Measurements from ENCODE around the gene MCM3.

MCM3 gene

DNA sequence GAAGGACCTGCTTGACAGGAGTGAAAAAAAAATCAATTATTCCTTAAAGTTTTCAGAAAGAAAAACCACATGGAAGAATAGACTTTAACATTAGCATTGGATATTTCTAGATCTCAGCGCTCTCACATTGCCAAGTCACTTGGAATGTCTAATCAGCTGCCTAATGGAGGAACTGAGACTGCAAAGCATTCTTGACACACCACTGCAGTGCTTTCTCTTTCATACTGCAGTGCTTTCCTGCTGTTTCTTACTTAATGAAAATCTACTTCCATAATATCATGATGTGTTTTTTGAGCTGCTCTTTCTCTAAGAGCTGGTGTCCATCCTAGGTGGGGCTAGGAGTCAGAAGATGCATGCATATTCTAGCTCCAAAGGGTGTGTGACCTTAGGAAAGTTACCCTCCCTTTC lies 20.4 kb upstream of the MCM3 start:
- in situ Hi-C loops (cut with HindIII; ENCODE audit: low sequenced_read_pairs): no loop called here

DNA sequence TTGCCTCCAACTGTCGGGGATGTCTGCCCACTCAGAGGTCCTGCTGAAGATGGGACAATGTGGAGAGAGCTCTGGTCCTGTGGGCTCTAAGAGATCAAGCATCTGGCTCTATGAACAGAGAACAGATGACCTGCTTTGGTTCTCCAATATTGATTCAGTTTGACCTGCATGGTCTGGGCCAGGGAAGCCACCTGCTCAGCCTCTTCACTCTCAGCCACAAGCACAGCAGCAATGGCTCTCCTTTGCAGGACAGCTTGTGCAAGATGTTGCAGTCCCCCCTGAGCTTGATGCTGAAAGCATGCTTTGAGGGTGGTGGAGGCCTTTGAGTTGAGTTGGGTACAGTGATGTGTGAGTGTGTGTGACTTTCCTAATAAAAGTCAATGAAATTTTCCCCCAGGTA lies 18.6 kb upstream of the MCM3 start:
- in situ Hi-C loops (cut with HindIII; ENCODE audit: low sequenced_read_pairs): no loop called here

DNA sequence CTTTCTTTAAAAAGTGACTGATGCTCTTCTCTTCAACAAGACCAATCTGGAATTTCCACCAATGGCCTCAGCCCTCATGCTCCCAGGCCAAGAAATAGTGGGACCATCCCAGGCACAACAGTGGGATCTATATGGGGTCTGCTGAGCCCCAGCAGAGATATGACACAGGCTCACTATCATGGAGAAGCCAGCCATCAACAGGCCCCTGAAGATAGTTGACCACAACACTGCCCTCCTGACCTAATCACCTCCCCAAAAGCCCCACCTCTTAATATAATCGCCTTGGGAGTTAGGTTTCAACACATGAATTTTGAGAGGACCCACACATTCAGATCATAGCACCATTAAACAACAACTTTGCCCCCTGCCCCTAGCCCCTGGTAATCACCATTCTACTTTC lies 16.8 kb upstream of the MCM3 start:
- in situ Hi-C loops (cut with HindIII; ENCODE audit: low sequenced_read_pairs): no loop called here

GRCh38 chr6:52300489-52300931 lies 16.0 kb upstream of the MCM3 start:
- in situ Hi-C loops (cut with HindIII; ENCODE audit: low sequenced_read_pairs): no loop called here

- in situ Hi-C loops (cut with HindIII; ENCODE audit: low sequenced_read_pairs): no loop called here
Observed at GRCh38 chr6:52299653-52300052, 15.1 kb upstream of the MCM3 start.

- in situ Hi-C loops (cut with HindIII; ENCODE audit: low sequenced_read_pairs): no loop called here
Observed at GRCh38 chr6:52297433-52297832, 12.9 kb upstream of the MCM3 start.

DNA sequence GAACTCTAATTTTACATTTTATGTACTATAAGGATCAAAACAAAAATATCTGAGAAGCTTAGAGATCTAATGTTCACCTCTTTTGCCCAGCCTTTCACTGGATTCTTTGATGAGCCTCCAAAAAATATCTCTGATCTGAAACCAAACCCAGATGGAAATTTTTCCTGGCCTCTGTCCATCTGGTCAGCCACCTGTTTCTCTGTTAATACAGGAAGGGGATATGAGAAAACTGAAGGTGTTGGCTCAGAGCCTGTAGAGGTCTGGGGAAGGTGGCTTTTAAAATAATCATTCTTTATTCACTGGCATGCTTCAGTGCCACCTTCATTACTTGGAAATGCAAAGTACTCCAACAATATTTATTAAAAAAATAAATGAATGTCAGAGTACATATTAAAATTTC lies 8.5 kb upstream of the MCM3 start:
- in situ Hi-C loops (cut with HindIII; ENCODE audit: low sequenced_read_pairs): no loop called here

GRCh38 chr6:52288841-52289240 lies 4.3 kb upstream of the MCM3 start:
- in situ Hi-C loops (cut with HindIII; ENCODE audit: low sequenced_read_pairs): loop anchor here (5.0 kb wide), 1 partner anchor 108 kb away; no protein-coding TSS in a partner anchor

- in situ Hi-C loops (cut with HindIII; ENCODE audit: low sequenced_read_pairs): loop anchor here (5.0 kb wide), 1 partner anchor 109 kb away; no protein-coding TSS in a partner anchor
Observed at GRCh38 chr6:52288216-52288615, 3.7 kb upstream of the MCM3 start.

GRCh38 chr6:52286798-52287432 lies 2.4 kb upstream of the MCM3 start:
- in situ Hi-C loops (cut with HindIII; ENCODE audit: low sequenced_read_pairs): loop anchor here (5.0 kb wide), 1 partner anchor 110 kb away; no protein-coding TSS in a partner anchor

DNA sequence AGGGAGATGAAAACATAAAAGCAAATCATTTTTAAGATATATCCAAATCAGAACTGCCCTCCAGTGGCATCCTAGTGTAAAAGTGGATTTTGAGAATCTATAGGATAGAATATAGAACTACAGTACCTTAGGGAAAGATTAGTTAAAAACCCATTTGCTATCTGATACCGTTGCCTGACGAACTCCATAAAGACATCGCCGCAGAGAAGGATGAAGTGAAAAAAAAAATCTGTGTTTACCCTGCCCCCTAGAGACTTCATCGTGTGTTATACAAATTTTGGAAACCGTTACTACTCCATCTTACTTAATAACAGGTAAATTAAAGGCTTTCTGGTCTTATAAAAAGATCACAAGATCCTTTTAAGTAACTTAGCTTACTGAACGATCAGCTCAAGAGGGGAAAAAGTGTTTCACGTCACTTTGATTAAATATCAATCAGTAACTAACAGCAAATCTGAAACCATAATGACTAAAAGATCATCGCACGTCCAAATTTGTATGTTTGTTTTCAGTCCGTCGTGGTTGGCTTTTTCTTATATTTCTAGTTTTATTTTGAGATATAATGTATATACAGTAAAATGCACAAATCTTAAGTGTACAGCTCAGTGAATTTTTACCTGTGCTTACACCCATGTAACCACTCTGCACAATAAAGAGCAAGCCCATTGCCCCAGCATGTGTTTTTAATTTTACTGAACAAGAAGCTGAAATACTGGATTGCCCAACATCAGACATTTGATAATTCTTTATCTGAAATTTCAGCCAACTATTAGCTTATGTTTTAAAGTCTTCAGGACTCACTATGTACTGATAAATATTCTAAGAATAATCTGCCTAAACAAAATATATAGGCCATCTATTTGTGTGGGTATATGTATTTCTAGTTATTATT lies 881 bp upstream of the MCM3 start:
- in situ Hi-C loops (cut with HindIII; ENCODE audit: low sequenced_read_pairs): loop anchor here (5.0 kb wide), 1 partner anchor 112 kb away; no protein-coding TSS in a partner anchor

GRCh38 chr6:52284131-52284459 lies 447 bp downstream of the MCM3 start:
- in situ Hi-C loops (cut with HindIII; ENCODE audit: low sequenced_read_pairs): loop anchor here (5.0 kb wide), 2 partner anchors 58 to 383 kb away; no protein-coding TSS in a partner anchor

GRCh38 chr6:52283111-52283510 lies 1.4 kb downstream of the MCM3 start:
- in situ Hi-C loops (cut with HindIII; ENCODE audit: low sequenced_read_pairs): loop anchor here (5.0 kb wide), 2 partner anchors 59 to 384 kb away; no protein-coding TSS in a partner anchor

DNA sequence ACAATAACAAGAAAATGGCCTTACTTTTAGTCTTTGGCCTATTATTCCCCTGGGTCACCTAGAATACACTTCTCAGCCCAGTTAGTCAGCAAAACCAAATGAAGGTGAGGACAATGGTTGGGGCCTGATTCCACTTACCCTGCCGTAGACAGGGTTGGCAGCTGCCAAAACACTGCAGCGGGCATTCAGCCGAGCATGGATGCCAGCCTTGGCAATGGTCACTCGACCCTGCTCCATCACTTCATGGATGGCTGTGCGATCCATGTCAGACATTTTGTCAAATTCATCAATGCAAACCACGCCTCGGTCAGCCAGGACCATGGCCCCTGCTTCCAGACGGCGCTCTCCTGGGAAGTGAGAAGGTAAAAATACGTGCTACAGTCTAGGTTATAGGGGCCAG lies 8.4 kb downstream of the MCM3 start:
- in situ Hi-C loops (cut with HindIII; ENCODE audit: low sequenced_read_pairs): no loop called here

GRCh38 chr6:52271852-52272460 lies 12.6 kb downstream of the MCM3 start:
- in situ Hi-C loops (cut with HindIII; ENCODE audit: low sequenced_read_pairs): no loop called here

DNA sequence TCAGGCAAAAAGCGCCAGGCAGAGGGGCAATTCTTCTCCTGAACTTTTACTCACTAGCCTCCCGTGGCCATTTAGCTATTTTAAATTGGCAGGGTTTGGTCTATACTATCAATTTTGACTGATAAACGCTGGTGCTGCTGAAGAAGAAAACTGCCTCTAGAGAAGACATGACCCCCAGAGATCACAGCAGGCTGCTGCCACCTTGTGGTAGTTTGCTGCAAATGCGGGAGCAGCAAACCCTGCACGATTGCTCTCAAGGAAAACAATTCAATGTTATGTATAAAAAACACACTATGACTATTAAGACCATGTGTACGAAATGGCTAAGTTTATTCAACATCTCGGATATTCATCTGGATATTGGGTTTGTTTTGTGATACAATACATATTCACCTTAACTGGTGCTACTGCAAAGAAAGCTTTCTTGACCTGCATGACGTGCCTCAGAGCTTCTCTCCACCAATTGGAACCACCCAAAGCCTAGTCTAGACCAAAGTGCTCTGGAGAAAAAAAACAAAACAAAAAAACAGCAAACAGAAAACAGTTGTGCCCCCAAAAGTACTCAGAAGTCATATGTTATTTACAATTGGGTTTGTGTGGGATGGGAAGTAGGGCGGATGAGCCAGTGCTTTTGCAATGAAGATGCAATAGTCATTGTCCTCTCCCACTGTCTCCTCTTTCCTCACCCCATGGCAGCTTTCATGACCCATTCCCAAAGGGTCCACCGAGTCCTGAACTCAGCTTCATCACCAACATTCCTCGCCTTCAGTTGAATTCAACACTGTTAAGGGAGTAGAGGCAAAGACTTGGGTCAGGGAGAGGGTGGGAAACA lies 20.6 kb downstream of the MCM3 start:
- in situ Hi-C loops (cut with HindIII; ENCODE audit: low sequenced_read_pairs): loop anchor here (5.0 kb wide), 1 partner anchor 37 kb away; no protein-coding TSS in a partner anchor

- in situ Hi-C loops (cut with HindIII; ENCODE audit: low sequenced_read_pairs): loop anchor here (5.0 kb wide), 1 partner anchor 35 kb away; no protein-coding TSS in a partner anchor
Observed at GRCh38 chr6:52262620-52263344, 21.8 kb downstream of the MCM3 start.

GRCh38 chr6:52261229-52261628 lies 23.3 kb downstream of the MCM3 start:
- in situ Hi-C loops (cut with HindIII; ENCODE audit: low sequenced_read_pairs): loop anchor here (5.0 kb wide), 1 partner anchor 34 kb away; no protein-coding TSS in a partner anchor

DNA sequence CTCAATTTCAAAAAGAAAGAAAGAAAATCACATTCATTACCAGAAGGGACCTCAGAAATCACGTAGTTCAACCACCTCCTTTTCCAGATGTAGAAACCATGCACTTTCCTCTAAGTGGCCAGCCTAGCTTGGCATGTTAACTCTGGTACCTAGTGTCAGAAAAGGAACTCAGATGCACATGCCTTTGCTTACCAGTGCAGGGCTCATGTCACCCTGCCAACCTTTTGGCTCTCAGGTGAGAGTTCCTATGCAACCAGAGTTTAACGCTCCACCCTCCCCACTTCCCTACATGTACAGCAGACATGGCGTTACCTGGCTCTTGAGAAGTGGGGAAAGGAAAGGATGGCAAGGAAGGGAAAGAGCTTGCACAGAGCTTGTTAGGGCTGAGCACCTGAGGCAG lies 23.9 kb downstream of the MCM3 start:
- in situ Hi-C loops (cut with HindIII; ENCODE audit: low sequenced_read_pairs): loop anchor here (5.0 kb wide), 1 partner anchor 33 kb away; no protein-coding TSS in a partner anchor

GRCh38 chr6:52255434-52255833 lies 29.1 kb downstream of the MCM3 start:
- in situ Hi-C loops (cut with HindIII; ENCODE audit: low sequenced_read_pairs): no loop called here

Data from endothelial cell of hepatic sinusoid (primary cell).